ENCODE measurements around the gene AHRR. TPM values are rescaled to one million over a fixed set of nuclear protein-coding genes. Genes with fewer than 3 reads are reported as not detected.

The AHRR gene
- total and polyA plus RNA-seq, 2 experiments from 2014 or later = 0.27 to 1.8 TPM

GRCh38 chr5:476814-477175 is 155.3 kb downstream of the AHRR start:
- H4K20me1 ChIP-seq (replicated peaks; ENCODE audit: insufficient read depth) = 0 out of 2 replicates have a peak, but pooled peaks cover under 1% of the 10 kb centered on the region
- peaks cover 34% of the 10 kb centered on the region for H3K27me3 ChIP-seq (ENCODE audit: insufficient read depth)

More at GRCh38 chr5:476814-477175, 155.3 kb downstream of the AHRR start:
- H3K4me3 Mint-ChIP-seq = no peak overlapping the region
- H3K79me2 ChIP-seq (replicated peaks; ENCODE audit: insufficient read depth) = no peaks in the 10 kb centered on the region
- H3K27ac ChIP-seq (ENCODE audit: low read depth) = no peak overlapping the region
- TF ChIP-seq EZH2 (IDR thresholded peaks at IDR 0.05; ENCODE audit: low read depth, unreplicated experiment) (no peak), JUNB (IDR thresholded peaks at IDR 0.05; ENCODE audit: unreplicated experiment) (no peak), STAT1 (IDR thresholded peaks at IDR 0.05; ENCODE audit: unreplicated experiment) (no peak), EZH2phosphoT487 (IDR thresholded peaks at IDR 0.05; ENCODE audit: unreplicated experiment) (no peak), CREB1 (CRISPR knock-in tag; IDR thresholded peaks at IDR 0.05; ENCODE audit: low read depth) (no peak), CTCF (conservative IDR thresholded peaks at IDR 0.05; ENCODE audit: low read depth in 2 of 2) (no peak), ETS1 (IDR thresholded peaks at IDR 0.05) (no peak), NANOG (IDR thresholded peaks at IDR 0.05; ENCODE audit: borderline replicate concordance) (no peak), ZNF114 (CRISPR knock-in tag; IDR thresholded peaks at IDR 0.05) (no peak), REST (IDR thresholded peaks at IDR 0.05; ENCODE audit: unreplicated experiment) (no peak), POLR2AphosphoS5 (IDR thresholded peaks at IDR 0.05; ENCODE audit: low read depth) (no peak), ZNF462 (CRISPR knock-in tag; IDR thresholded peaks at IDR 0.05) (no peak), ZNF331 (CRISPR knock-in tag; IDR thresholded peaks at IDR 0.05; ENCODE audit: low read depth) (no peak)
- no peak overlapping the region for H3K4me3 ChIP-seq
- peaks cover 35% of the 10 kb centered on the region for H3K27me3 Mint-ChIP-seq (ENCODE audit: insufficient read depth, low read depth, poor library complexity)
- no peaks in the 10 kb centered on the region for H3K4me1 ChIP-seq (ENCODE audit: insufficient read depth)
- H3F3A ChIP-seq (replicated peaks; ENCODE audit: low read depth) = no peaks in the 10 kb centered on the region
- H3K4me1 Mint-ChIP-seq = peaks cover 5% of the 10 kb centered on the region; the same call in 2 of the 3 replicates
- DNase-seq (ENCODE audit: low spot score) (no peak), ATAC-seq (no peak)
- H3K27ac Mint-ChIP-seq = no peak overlapping the region
- no peaks in the 10 kb centered on the region for H3K9me2 ChIP-seq (ENCODE audit: insufficient read depth)
- H2AFZ ChIP-seq = no peak overlapping the region
- no peaks in the 10 kb centered on the region for H3K9me3 Mint-ChIP-seq
- H3K36me3 Mint-ChIP-seq (ENCODE audit: low read depth) = no peaks in the 10 kb centered on the region
- H3K36me3 ChIP-seq (ENCODE audit: insufficient read depth) = no peaks in the 10 kb centered on the region
- H3K4me2 ChIP-seq = no peak overlapping the region
